Measurements from ENCODE around the gene MRPL10. TPM values are rescaled to one million over a fixed set of nuclear protein-coding genes. Genes with fewer than 3 reads are reported as not detected.

The MRPL10 gene
- total RNA-seq, 1 donor from 2014 or later: 14.0 TPM

- H3K36me3 ChIP-seq (ENCODE audit: control insufficient read depth, insufficient read depth, low read length): no peaks in the 10 kb centered on the region
- FAIRE-seq (no peak), DNase-seq (ENCODE audit: low read depth) (no peak)
- H3K27me3 ChIP-seq (ENCODE audit: control insufficient read depth, insufficient read depth, low read length): peaks cover 12% of the 10 kb centered on the region
- TF ChIP-seq, protein P1, sequence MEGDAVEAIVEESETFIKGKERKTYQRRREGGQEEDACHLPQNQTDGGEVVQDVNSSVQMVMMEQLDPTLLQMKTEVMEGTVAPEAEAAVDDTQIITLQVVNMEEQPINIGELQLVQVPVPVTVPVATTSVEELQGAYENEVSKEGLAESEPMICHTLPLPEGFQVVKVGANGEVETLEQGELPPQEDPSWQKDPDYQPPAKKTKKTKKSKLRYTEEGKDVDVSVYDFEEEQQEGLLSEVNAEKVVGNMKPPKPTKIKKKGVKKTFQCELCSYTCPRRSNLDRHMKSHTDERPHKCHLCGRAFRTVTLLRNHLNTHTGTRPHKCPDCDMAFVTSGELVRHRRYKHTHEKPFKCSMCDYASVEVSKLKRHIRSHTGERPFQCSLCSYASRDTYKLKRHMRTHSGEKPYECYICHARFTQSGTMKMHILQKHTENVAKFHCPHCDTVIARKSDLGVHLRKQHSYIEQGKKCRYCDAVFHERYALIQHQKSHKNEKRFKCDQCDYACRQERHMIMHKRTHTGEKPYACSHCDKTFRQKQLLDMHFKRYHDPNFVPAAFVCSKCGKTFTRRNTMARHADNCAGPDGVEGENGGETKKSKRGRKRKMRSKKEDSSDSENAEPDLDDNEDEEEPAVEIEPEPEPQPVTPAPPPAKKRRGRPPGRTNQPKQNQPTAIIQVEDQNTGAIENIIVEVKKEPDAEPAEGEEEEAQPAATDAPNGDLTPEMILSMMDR (IDR thresholded peaks at IDR 0.05; ENCODE audit: insufficient read depth, low read length, severe bottlenecking): no peak
- no peak overlapping the region for H3K4me3 ChIP-seq (ENCODE audit: low read depth, low read length)
Measured at GRCh38 chr17:47848198-47848513, 16.8 kb upstream of the MRPL10 start.

DNA sequence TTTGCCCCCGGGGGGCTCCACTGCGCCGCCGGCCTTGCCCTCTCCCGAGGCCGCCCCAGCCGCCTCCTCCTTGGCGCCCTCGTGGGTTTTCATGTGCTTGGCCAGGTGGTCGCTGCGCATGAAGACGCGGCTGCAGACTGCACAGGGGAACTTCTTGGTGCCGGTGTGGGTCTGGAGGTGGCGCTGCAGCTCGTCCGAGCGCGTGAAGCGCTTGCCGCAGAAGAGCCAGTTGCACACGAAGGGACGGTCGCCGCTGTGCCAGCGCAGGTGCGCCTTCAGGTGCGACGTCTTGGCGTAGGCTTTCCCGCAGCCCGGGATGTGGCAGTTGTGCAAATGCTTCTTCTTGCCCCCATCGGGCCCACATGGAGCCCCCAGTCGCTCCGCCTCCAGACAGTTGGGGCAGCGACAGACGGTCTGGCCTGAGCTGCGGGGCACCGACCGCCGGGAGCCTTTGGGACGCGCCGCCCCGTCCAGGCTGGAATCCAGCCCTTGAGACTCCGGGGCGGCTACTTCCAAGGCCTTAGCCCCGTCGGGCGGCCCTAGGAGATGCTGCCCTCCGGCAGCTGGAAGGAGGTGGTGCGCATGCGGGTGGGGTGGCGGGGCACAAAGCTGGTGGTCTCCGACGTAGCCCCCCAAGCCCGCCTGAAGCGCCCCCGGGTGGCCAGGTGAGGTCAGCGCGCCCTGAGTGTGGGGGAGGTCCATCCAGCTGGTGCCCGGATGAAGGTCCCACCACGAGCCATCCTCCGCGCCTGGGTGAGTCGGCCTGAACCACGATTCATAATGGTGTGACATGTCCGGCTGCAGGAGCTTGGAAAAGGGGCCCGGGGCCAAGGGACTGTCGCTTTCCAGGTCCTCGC lies 16.2 kb upstream of the MRPL10 start:
- H3K4me3 ChIP-seq (ENCODE audit: low read depth, low read length): peak overlapping the region; percentile 11
- no peak for FAIRE-seq
- H3K27me3 ChIP-seq (ENCODE audit: control insufficient read depth, insufficient read depth, low read length): peaks cover 7% of the 10 kb centered on the region
- TF ChIP-seq, protein P1 (IDR thresholded peaks at IDR 0.05; ENCODE audit: insufficient read depth, low read length, severe bottlenecking): peak; percentile 61
- H3K36me3 ChIP-seq (ENCODE audit: control insufficient read depth, insufficient read depth, low read length): no peaks in the 10 kb centered on the region
- no peak for DNase-seq (ENCODE audit: low read depth)

GRCh38 chr17:47846716-47847340 lies 15.5 kb upstream of the MRPL10 start:
- DNase-seq (ENCODE audit: low read depth) (no peak), FAIRE-seq (no peak)
- Histone ChIP-seq H3K36me3 (ENCODE audit: control insufficient read depth, insufficient read depth, low read length) (no peaks in the 10 kb centered on the region), H3K4me3 (ENCODE audit: low read depth, low read length) (peak overlapping the region; percentile 11), H3K27me3 (ENCODE audit: control insufficient read depth, insufficient read depth, low read length) (peaks cover 1% of the 10 kb centered on the region)
- TF ChIP-seq, protein P1 (IDR thresholded peaks at IDR 0.05; ENCODE audit: insufficient read depth, low read length, severe bottlenecking): no peak

GRCh38 chr17:47845716-47846075 lies 14.4 kb upstream of the MRPL10 start:
- DNase-seq (ENCODE audit: low read depth) (no peak), FAIRE-seq (no peak)
- Histone ChIP-seq H3K36me3 (ENCODE audit: control insufficient read depth, insufficient read depth, low read length) (no peaks in the 10 kb centered on the region), H3K27me3 (ENCODE audit: control insufficient read depth, insufficient read depth, low read length) (no peaks in the 10 kb centered on the region), H3K4me3 (ENCODE audit: low read depth, low read length) (no peak overlapping the region)
- TF ChIP-seq, protein P1 (IDR thresholded peaks at IDR 0.05; ENCODE audit: insufficient read depth, low read length, severe bottlenecking): no peak

- TF ChIP-seq, protein P1 (IDR thresholded peaks at IDR 0.05; ENCODE audit: insufficient read depth, low read length, severe bottlenecking): peak; percentile 21
- Histone ChIP-seq H3K36me3 (ENCODE audit: control insufficient read depth, insufficient read depth, low read length) (no peaks in the 10 kb centered on the region), H3K4me3 (ENCODE audit: low read depth, low read length) (no peak overlapping the region), H3K27me3 (ENCODE audit: control insufficient read depth, insufficient read depth, low read length) (no peaks in the 10 kb centered on the region)
- no peak for DNase-seq (ENCODE audit: low read depth)
- FAIRE-seq: no peak
Measured at GRCh38 chr17:47844814-47845715, 13.7 kb upstream of the MRPL10 start.
